ENCODE data around the gene FIGN. TPM values are rescaled to one million over a fixed set of nuclear protein-coding genes. Genes with fewer than 3 reads are reported as not detected.

Gene FIGN
- total and polyA plus RNA-seq, 11 donors: 3.0 to 16.5 (median 12.1) TPM

- intact Hi-C loops (cut with DNase I): loop anchor here in 2 of 10 donors (5.0 to 10.0 kb wide), 2 partner anchors 47 to 79 kb away; partner anchors contain the start of gene FIGN (in 1 of the 2)
- ATAC-seq (peak; percentile 60 to 90 (median 79)), DNase-seq (peak in 2 of 5 donors; percentile 20 to 34)
- no peak overlapping the region for H3K4me3 ChIP-seq
- H3K36me3 ChIP-seq: no peaks in the 10 kb centered on the region
- TF ChIP-seq CTCF (IDR thresholded peaks at IDR 0.05): no peak
- TF ChIP-seq POLR2A (IDR thresholded peaks at IDR 0.05): no peak
- 35 to 58% (median 45%) methylated on average over 2 of the region's 2 CpGs for WGBS, 4 donors
- H3K4me1 ChIP-seq: peaks cover 0 to 45% (median 9%) of the 10 kb centered on the region in 12 donors
- peak overlapping the region in 8 of 12 donors; percentile 34 to 74 (median 64) for H3K27ac ChIP-seq
- no peaks in the 10 kb centered on the region for H3K9me3 ChIP-seq
- no peaks in the 10 kb centered on the region for H3K27me3 ChIP-seq
Measured at GRCh38 chr2:163655667-163656066, 80.1 kb downstream of the FIGN start.

GRCh38 chr2:163652751-163653150 lies 83.1 kb downstream of the FIGN start:
- Histone ChIP-seq H3K27ac (no peak overlapping the region), H3K9me3 (no peaks in the 10 kb centered on the region), H3K36me3 (no peaks in the 10 kb centered on the region), H3K27me3 (no peaks in the 10 kb centered on the region), H3K4me3 (no peak overlapping the region), H3K4me1 (peaks cover 0 to 40% (median 9%) of the 10 kb centered on the region in 12 donors)
- TF ChIP-seq CTCF (IDR thresholded peaks at IDR 0.05) (no peak), POLR2A (IDR thresholded peaks at IDR 0.05) (no peak)
- DNase-seq (no peak), ATAC-seq (no peak)
- whole genome bisulfite sequencing, 4 donors: 54 to 74% (median 67%) methylated on average over 2 of the region's 2 CpGs
- intact Hi-C loops (cut with DNase I): loop anchor here in 1 of 10 donors (10.0 kb wide), 1 partner anchor 82 kb away; the partner anchor contains the start of gene FIGN

- Histone ChIP-seq H3K27ac (no peak overlapping the region), H3K4me3 (no peak overlapping the region), H3K9me3 (no peaks in the 10 kb centered on the region), H3K36me3 (no peaks in the 10 kb centered on the region), H3K27me3 (no peaks in the 10 kb centered on the region), H3K4me1 (peaks cover 0 to 28% (median 7%) of the 10 kb centered on the region in 12 donors)
- 83 to 100% (median 91%) methylated on average over 1 of the region's 1 CpG for WGBS, 4 donors
- no peak for TF ChIP-seq POLR2A (IDR thresholded peaks at IDR 0.05)
- TF ChIP-seq CTCF (IDR thresholded peaks at IDR 0.05): no peak
- intact Hi-C loops (cut with DNase I): loop anchor here in 1 of 10 donors (10.0 kb wide), 1 partner anchor 86 kb away; the partner anchor contains the start of gene FIGN
- peak in 1 of 4 donors; percentile 37 for ATAC-seq
- no peak for DNase-seq
Measured at GRCh38 chr2:163649080-163649479, 86.7 kb downstream of the FIGN start.

- no peaks in the 10 kb centered on the region for H3K27me3 ChIP-seq
- no peak for ATAC-seq
- H3K4me1 ChIP-seq: peaks cover 0 to 26% (median 7%) of the 10 kb centered on the region in 12 donors
- intact Hi-C loops (cut with DNase I): loop anchor here in 1 of 10 donors (10.0 kb wide), 1 partner anchor 88 kb away; the partner anchor contains the start of gene FIGN
- H3K27ac ChIP-seq: no peak overlapping the region
- no peak overlapping the region for H3K4me3 ChIP-seq
- DNase-seq: no peak
- no peak for TF ChIP-seq POLR2A (IDR thresholded peaks at IDR 0.05)
- no peaks in the 10 kb centered on the region for H3K36me3 ChIP-seq
- H3K9me3 ChIP-seq: no peaks in the 10 kb centered on the region
Measured at GRCh38 chr2:163647300-163647699, 88.5 kb downstream of the FIGN start.

- WGBS, 4 donors: 33 to 43% (median 39%) methylated on average over 1 of the region's 1 CpG
- ATAC-seq (peak in 3 of 4 donors; percentile 28 to 45 (median 44)), DNase-seq (no peak)
- TF ChIP-seq CTCF (IDR thresholded peaks at IDR 0.05): no peak
- TF ChIP-seq POLR2A (IDR thresholded peaks at IDR 0.05): no peak
- Histone ChIP-seq H3K4me3 (no peak overlapping the region), H3K27ac (no peak overlapping the region), H3K4me1 (peaks cover 0 to 31% (median 7%) of the 10 kb centered on the region in 12 donors), H3K27me3 (no peaks in the 10 kb centered on the region), H3K36me3 (no peaks in the 10 kb centered on the region), H3K9me3 (no peaks in the 10 kb centered on the region)
- intact Hi-C loops (cut with DNase I): loop anchor here in 1 of 10 donors (10.0 kb wide), 1 partner anchor 88 kb away; the partner anchor contains the start of gene FIGN
Measured at GRCh38 chr2:163646687-163647086, 89.1 kb downstream of the FIGN start.

All from heart left ventricle (tissue), 16 donors.